K562 (cell line): ENCODE results near the gene PTPRE. TPM values are rescaled to one million over a fixed set of nuclear protein-coding genes. Genes with fewer than 3 reads are reported as not detected.

ENCODE experiments used
- ATAC-seq: fragments of 200-7000 bp; cut with Tn5 transposase; 3 replicates; pipeline ENCODE4 v1.9.1; 2020; ENCODE audit warnings: moderate library complexity
- BruUV-seq: library from RNA; stranded (reverse); fragments of 400-500 nt; replicated peaks from 2 replicates; lab custom pipeline; 2021; lab: Mats Ljungman, UMichigan
- CTCF ChIA-PET: fragments of 300-600 bp; formaldehyde crosslinking; extraction: SDS; loops from one replicate; lab custom pipeline; 2021; ENCODE audit warnings: low intra/inter-chr PET ratio; lab: Yijun Ruan, JAX
- POLR2A ChIA-PET: fragments of 300-600, 350-650 bp; sonication (Branson Sonifier 250); formaldehyde crosslinking; extraction: SDS; loops from one replicate; lab custom pipeline; 2021; ENCODE audit warnings: antibody characterized with exemption, inconsistent platforms; lab: Yijun Ruan, JAX
- DNase-seq, 4 experiments: peaks; one replicate each; pipeline versions ENCODE4 v3.0.0 to v3.0.0-alpha.2; 2011 to 2018; ENCODE audit warnings: low spot score in 3 of 4, mixed read lengths in 3 of 4; ENCODE audit errors: extremely low read depth in 1 of 4
- FAIRE-seq: peaks from 2 replicates; lab custom pipeline; 2011; peaks lifted over from hg19 to GRCh38; lab: Jason Lieb, UNC
- H2AFZ ChIP-seq: 2 replicates; pipeline ENCODE4 v1.6.0; 2011; ENCODE audit warnings: low read depth, low read length, control low read depth, inconsistent platforms
- H3K27ac ChIP-seq: fragments of 200-600 bp; 3 replicates; pipeline ENCODE4 v1.8.0; 2011; ENCODE audit warnings: low read depth, mild to moderate bottlenecking, control low read depth, inconsistent platforms, low read length, moderate library complexity, mixed read lengths; ENCODE audit errors: extremely low read depth
- H3K27me3 ChIP-seq, 2 experiments: fragments of 300-600 bp in 1 of 2; 2 replicates in 1 of 2; 3 replicates in 1 of 2; pipeline versions ENCODE4 v1.6.0 to v1.8.0; 2011; ENCODE audit warnings: inconsistent platforms in 2 of 2, low read length in 2 of 2, mild to moderate bottlenecking in 1 of 2, mixed read lengths in 1 of 2, moderate library complexity in 1 of 2; ENCODE audit not compliant: control insufficient read depth in 2 of 2, insufficient read depth in 2 of 2
- H3K36me3 ChIP-seq: fragments of 300-600 bp; 3 replicates; pipeline ENCODE4 v1.8.0; 2011; ENCODE audit warnings: mild to moderate bottlenecking, low read length, inconsistent platforms; ENCODE audit not compliant: control insufficient read depth, insufficient read depth
- H3K4me1 ChIP-seq, 2 experiments: fragments of 200-600 bp in 1 of 2; replicated peaks in 1 of 2; 2 replicates in 1 of 2; 3 replicates in 1 of 2; pipeline versions ENCODE4 v1.5.1 to v1.8.0; 2011; ENCODE audit warnings: inconsistent platforms in 2 of 2, low read length in 2 of 2, mild to moderate bottlenecking in 1 of 2, mixed read lengths in 1 of 2, moderate library complexity in 1 of 2; ENCODE audit not compliant: control insufficient read depth in 2 of 2, insufficient read depth in 2 of 2
- H3K4me2 ChIP-seq: 2 replicates; pipeline ENCODE4 v1.6.1; 2011; ENCODE audit warnings: low read length, control low read depth, inconsistent platforms, mixed read lengths; ENCODE audit not compliant: insufficient read depth
- H3K4me3 ChIP-seq: fragments of 200-600 bp; sonication (generic), shearing (Covaris generic); 2 replicates; pipeline ENCODE4 v1.5.1; 2016; ENCODE audit warnings: control low read depth, inconsistent platforms
- H3K79me2 ChIP-seq: fragments of 200-600 bp; 3 replicates; pipeline ENCODE4 v1.8.0; 2011; ENCODE audit warnings: low read length, inconsistent platforms; ENCODE audit not compliant: control insufficient read depth, insufficient read depth
- H3K9ac ChIP-seq, 2 experiments: 2 replicates each; pipeline versions ENCODE4 v1.6.0 to v1.6.1; 2011; ENCODE audit warnings: low read depth in 2 of 2, low read length in 2 of 2, control low read depth in 1 of 2, inconsistent platforms in 1 of 2, mild to moderate bottlenecking in 1 of 2, mixed read lengths in 1 of 2; ENCODE audit not compliant: insufficient read depth in 1 of 2
- H3K9me1 ChIP-seq: one replicate; pipeline ENCODE4 v1.6.0; 2011; ENCODE audit warnings: inconsistent platforms, mild to moderate bottlenecking, low read length, moderate library complexity; ENCODE audit not compliant: control insufficient read depth, insufficient read depth
- H3K9me3 ChIP-seq: replicated peaks from 2 replicates; pipeline ENCODE4 v1.5.1; 2011; ENCODE audit warnings: low read depth, low read length, inconsistent platforms; ENCODE audit not compliant: control insufficient read depth, insufficient read depth
- H4K20me1 ChIP-seq: replicated peaks from 2 replicates; pipeline ENCODE4 v1.6.1; 2011; ENCODE audit warnings: low read length, inconsistent platforms, mixed read lengths; ENCODE audit not compliant: control insufficient read depth, insufficient read depth
- CBX3 ChIP-seq, 2 experiments: IDR thresholded peaks; 1 replicate in 1 of 2; 2 replicates in 1 of 2; pipeline ENCODE4 v1.6.1; 2012; ENCODE audit warnings: inconsistent platforms in 2 of 2, low read length in 2 of 2, borderline replicate concordance in 1 of 2, control low read depth in 1 of 2
- E2F3 ChIP-seq: fragments of 250-450 bp; sonication (Bioruptor Pico); IDR thresholded peaks from 2 replicates; pipeline ENCODE4 v1.4.0; 2020; ENCODE audit warnings: mild to moderate bottlenecking
- GMEB1 ChIP-seq: fragments of 250-450 bp; sonication (Bioruptor Pico); IDR thresholded peaks from 2 replicates; pipeline ENCODE4 v1.4.0; 2020; ENCODE audit warnings: mild to moderate bottlenecking
- IRF2 ChIP-seq: sonication (generic); formaldehyde crosslinking; IDR thresholded peaks from 2 replicates; pipeline ENCODE4 v1.8.1; 2022; ENCODE audit warnings: mild to moderate bottlenecking, missing genetic modification reagents
- KAT2B ChIP-seq: IDR thresholded peaks from one replicate; pipeline ENCODE4 v1.6.1; 2012; ENCODE audit warnings: low read depth, mild to moderate bottlenecking, control low read depth, inconsistent platforms, low read length, moderate library complexity
- MAFG ChIP-seq: fragments of 450-650 bp; conservative IDR thresholded peaks from 2 replicates; pipeline ENCODE4 v1.6.1; 2016; ENCODE audit warnings: missing genetic modification characterization, missing compliant biosample characterization
- PHF21A ChIP-seq: fragments of 450-650 bp; IDR thresholded peaks from 2 replicates; pipeline ENCODE4 v1.6.1; 2017; ENCODE audit warnings: low read depth, borderline replicate concordance
- PTBP1 ChIP-seq: fragments of 200-400 bp; formaldehyde crosslinking; IDR thresholded peaks from 2 replicates; pipeline ENCODE4 v1.6.1; 2017; ENCODE audit warnings: low read depth, low read length
- RB1 ChIP-seq: fragments of 450-650 bp; IDR thresholded peaks from 2 replicates; pipeline ENCODE4 v1.6.1; 2017; ENCODE audit warnings: low read depth, mild to moderate bottlenecking
- RHOXF2B ChIP-seq: fragments of 250-450 bp; sonication (Bioruptor Pico); conservative IDR thresholded peaks from 2 replicates; pipeline ENCODE4 v1.5.1; 2021
- SNIP1 ChIP-seq: fragments of 450-650 bp; IDR thresholded peaks from 2 replicates; pipeline ENCODE4 v1.7.1; 2017; ENCODE audit warnings: low read depth, mild to moderate bottlenecking
- STAT5A ChIP-seq: IDR thresholded peaks from 2 replicates; pipeline ENCODE4 v1.6.1; 2012; ENCODE audit warnings: low read length, inconsistent platforms, borderline replicate concordance
- ZBED1 ChIP-seq: IDR thresholded peaks from 2 replicates; pipeline ENCODE4 v1.6.1; 2014
- ZBTB8A ChIP-seq: fragments of 450-650 bp; IDR thresholded peaks from 2 replicates; pipeline ENCODE4 v1.6.1; 2018; ENCODE audit warnings: mild to moderate bottlenecking, moderate library complexity; ENCODE audit not compliant: partially characterized antibody
- ZNF212 ChIP-seq: fragments of 450-650 bp; formaldehyde crosslinking; IDR thresholded peaks from 2 replicates; pipeline ENCODE4 v1.4.0; 2020; ENCODE audit warnings: mild to moderate bottlenecking
- ZNF274 ChIP-seq: IDR thresholded peaks from 2 replicates; pipeline ENCODE4 v1.6.1; 2011; ENCODE audit warnings: low read depth, mild to moderate bottlenecking, low read length, moderate library complexity, borderline replicate concordance
- WGBS: fragments of 100-300 bp; shearing (Covaris generic); methylation state at CpG from one replicate; pipeline ENCODE4 v1.1.6; 2016; ENCODE audit warnings: low coverage, mixed read lengths; ENCODE audit not compliant: insufficient coverage; ENCODE audit errors: missing lambda C conversion rate; 5-methylcytosine and 5-hydroxymethylcytosine counted together
- in situ Hi-C: fragments of 300-500 bp; cut with MboI; formaldehyde crosslinking; loops from 4 replicates; pipeline ENCODE4 v1.15.0; 2018; ENCODE audit warnings: inconsistent platforms, mixed read lengths
- intact Hi-C: fragments of 100-400 bp; cut with micrococcal nuclease; formaldehyde crosslinking; loops from 2 replicates; pipeline ENCODE4 v1.14.2; 2022
- polyA plus RNA-seq, 8 experiments: library from polyadenylated mRNA; depleted of rRNA in 4 of 8; stranded (reverse) in 5 of 8; unstranded in 3 of 8; fragments of >200 nt; fragmentation: Nextera tagmentation in 2 of 8; fragmentation: Illumina TruSeq in 1 of 8; extraction: Ambion mirVana in 2 of 8; extraction: Trizol in 1 of 8; gene quantifications; 2 replicates each; pipeline versions ENCODE4 v1.2.1 to v1.2.3, GENCODE V29; 2011 to 2014; ENCODE audit warnings: inconsistent platforms in 1 of 8, missing spikeins in 1 of 8
- total RNA-seq, 7 experiments: library from RNA; depleted of rRNA in 6 of 7; stranded (reverse); fragments of >200 nt in 6 of 7; fragmentation: Illumina TruSeq in 2 of 7; extraction: Trizol in 2 of 7; gene quantifications; 2 replicates each; pipeline versions ENCODE4 v1.2.1 to v1.2.3, GENCODE V29; 2011 to 2021; ENCODE audit warnings: low replicate concordance in 1 of 7
- TF ChIP-seq, protein P1 (sequence below): fragments of 150-350 bp; conservative IDR thresholded peaks from 2 replicates; pipeline ENCODE4 v1.6.1; 2014; ENCODE audit warnings: low read length
- TF ChIP-seq, protein P2 (sequence below), 2 experiments: fragments of 450-650 bp in 1 of 2; sonication (generic) in 1 of 2; formaldehyde crosslinking in 1 of 2; IDR thresholded peaks in 1 of 2; conservative IDR thresholded peaks in 1 of 2; 2 replicates each; pipeline versions ENCODE4 v1.6.1 to v1.8.1; 2016 to 2023; ENCODE audit warnings: mild to moderate bottlenecking in 2 of 2, moderate library complexity in 2 of 2, inconsistent platforms in 1 of 2, missing genetic modification reagents in 1 of 2

The PTPRE gene
- total and polyA plus RNA-seq, 9 of the 15 experiments (the other 6 are each of a cell fraction or from before 2014, with no cell fraction given) = 0.01 to 0.13 (median 0.04) TPM; not detected in 4

GRCh38 chr10:127995939-127996338 lies 89.0 kb downstream of the PTPRE start:
- ATAC-seq (no peak), FAIRE-seq (no peak), DNase-seq (no peak)
- in situ Hi-C loops (no loop called here), intact Hi-C loops (no loop called here)
- no peak overlapping the region for H3K4me3 ChIP-seq
- TF ChIP-seq, protein P1, sequence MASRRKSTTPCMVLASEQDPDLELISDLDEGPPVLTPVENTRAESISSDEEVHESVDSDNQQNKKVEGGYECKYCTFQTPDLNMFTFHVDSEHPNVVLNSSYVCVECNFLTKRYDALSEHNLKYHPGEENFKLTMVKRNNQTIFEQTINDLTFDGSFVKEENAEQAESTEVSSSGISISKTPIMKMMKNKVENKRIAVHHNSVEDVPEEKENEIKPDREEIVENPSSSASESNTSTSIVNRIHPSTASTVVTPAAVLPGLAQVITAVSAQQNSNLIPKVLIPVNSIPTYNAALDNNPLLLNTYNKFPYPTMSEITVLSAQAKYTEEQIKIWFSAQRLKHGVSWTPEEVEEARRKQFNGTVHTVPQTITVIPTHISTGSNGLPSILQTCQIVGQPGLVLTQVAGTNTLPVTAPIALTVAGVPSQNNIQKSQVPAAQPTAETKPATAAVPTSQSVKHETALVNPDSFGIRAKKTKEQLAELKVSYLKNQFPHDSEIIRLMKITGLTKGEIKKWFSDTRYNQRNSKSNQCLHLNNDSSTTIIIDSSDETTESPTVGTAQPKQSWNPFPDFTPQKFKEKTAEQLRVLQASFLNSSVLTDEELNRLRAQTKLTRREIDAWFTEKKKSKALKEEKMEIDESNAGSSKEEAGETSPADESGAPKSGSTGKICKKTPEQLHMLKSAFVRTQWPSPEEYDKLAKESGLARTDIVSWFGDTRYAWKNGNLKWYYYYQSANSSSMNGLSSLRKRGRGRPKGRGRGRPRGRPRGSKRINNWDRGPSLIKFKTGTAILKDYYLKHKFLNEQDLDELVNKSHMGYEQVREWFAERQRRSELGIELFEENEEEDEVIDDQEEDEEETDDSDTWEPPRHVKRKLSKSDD = no peak
- TF ChIP-seq ZNF212 (no peak), IRF2 (CRISPR knock-in tag) (no peak), STAT5A (no peak), SNIP1 (no peak), KAT2B (no peak), ZNF274 (no peak), RB1 (no peak), E2F3 (CRISPR knock-in tag) (no peak), MAFG (tag) (no peak), GMEB1 (CRISPR knock-in tag) (no peak), PTBP1 (no peak), ZBED1 (no peak), CBX3 (IDR thresholded peaks at IDR 0.05; ENCODE audit: borderline replicate concordance in 1 of 2, low read length in 2 of 2) (no peak), ZBTB8A (no peak), RHOXF2B (CRISPR knock-in tag) (no peak), PHF21A (no peak)
- TF ChIP-seq, protein P2, sequence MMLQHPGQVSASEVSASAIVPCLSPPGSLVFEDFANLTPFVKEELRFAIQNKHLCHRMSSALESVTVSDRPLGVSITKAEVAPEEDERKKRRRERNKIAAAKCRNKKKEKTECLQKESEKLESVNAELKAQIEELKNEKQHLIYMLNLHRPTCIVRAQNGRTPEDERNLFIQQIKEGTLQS (IDR thresholded peaks at IDR 0.05) = no peak
- TF ChIP-seq, protein P2 (CRISPR knock-in tag; conservative IDR thresholded peaks at IDR 0.05) = no peak
- ChIA-PET CTCF (no interaction called here), POLR2A (no interaction called here)
- no TSS peak for BruUV-seq
- H3K4me2 ChIP-seq = no peak overlapping the region
- no peak overlapping the region for H3K9ac ChIP-seq
- H3K9me1 ChIP-seq = no peaks in the 10 kb centered on the region
- 0% methylated on average over 6 of the region's 6 CpGs for WGBS
- no peaks in the 10 kb centered on the region for H3K79me2 ChIP-seq
- H4K20me1 ChIP-seq = no peaks in the 10 kb centered on the region
- peaks cover 2 to 30% of the 10 kb centered on the region in 2 experiments; a peak in 4 of 5 replicates for H3K27me3 ChIP-seq
- no peaks in the 10 kb centered on the region for H3K9me3 ChIP-seq
- no peaks in the 10 kb centered on the region for H3K36me3 ChIP-seq
- H3K27ac ChIP-seq = no peak overlapping the region
- no peaks in the 10 kb centered on the region for H3K4me1 ChIP-seq
- no peak overlapping the region for H2AFZ ChIP-seq
